H1 (cell line): ENCODE measurements around the gene FKBP1A. TPM values are rescaled to one million over a fixed set of nuclear protein-coding genes. Genes with fewer than 3 reads are reported as not detected.

Experiments used
- CTCF ChIA-PET: fragments of 300-600 bp; sonication (Branson Sonifier 250); formaldehyde crosslinking; loops from one replicate; lab custom pipeline; 2021; ENCODE audit not compliant: partially characterized antibody; lab: Charles Lee
- POLR2A ChIA-PET: fragments of 300-600 bp; sonication (Branson Sonifier 250); formaldehyde crosslinking; loops from one replicate; lab custom pipeline; 2021; ENCODE audit warnings: inconsistent platforms; ENCODE audit not compliant: partially characterized antibody; lab: Charles Lee
- DNase-seq, 2 experiments: peaks; one replicate each; pipeline versions ENCODE4 v3.0.0 to v3.0.0-alpha.2; 2010 to 2022; ENCODE audit warnings: low spot score in 2 of 2, low read depth in 1 of 2, mixed read lengths in 1 of 2
- FAIRE-seq: peaks from 2 replicates; lab custom pipeline; 2011; peaks lifted over from hg19 to GRCh38; lab: Jason Lieb, UNC
- H2AFZ ChIP-seq: 2 replicates; pipeline ENCODE4 v1.8.1; 2012; ENCODE audit warnings: low read length, inconsistent platforms
- H2AK5ac ChIP-seq: 2 replicates; pipeline ENCODE4 v1.6.1; 2013; ENCODE audit warnings: low read depth, low read length
- H2BK120ac ChIP-seq: replicated peaks from 2 replicates; pipeline ENCODE3; 2013; ENCODE audit warnings: low read depth, low read length, inconsistent platforms
- H2BK12ac ChIP-seq: 2 replicates; pipeline ENCODE4 v1.6.1; 2013; ENCODE audit warnings: low read depth, low read length
- H2BK15ac ChIP-seq: 2 replicates; pipeline ENCODE4 v1.6.1; 2013; ENCODE audit warnings: low read length
- H2BK20ac ChIP-seq: 2 replicates; pipeline ENCODE4 v1.6.1; 2013; ENCODE audit warnings: low read length
- H2BK5ac ChIP-seq: 2 replicates; pipeline ENCODE4 v1.6.1; 2013; ENCODE audit warnings: low read depth, low read length
- H3K14ac ChIP-seq: 2 replicates; pipeline ENCODE4 v1.6.1; 2013; ENCODE audit warnings: inconsistent platforms; ENCODE audit not compliant: insufficient read length
- H3K18ac ChIP-seq: 2 replicates; pipeline ENCODE4 v1.6.1; 2013; ENCODE audit warnings: low read length; ENCODE audit errors: extremely low read depth
- H3K23ac ChIP-seq: 2 replicates; pipeline ENCODE4 v1.6.1; 2013; ENCODE audit warnings: inconsistent platforms; ENCODE audit not compliant: insufficient read length
- H3K23me2 ChIP-seq: 2 replicates; pipeline ENCODE4 v1.6.1; 2013; ENCODE audit warnings: low read depth, low read length
- H3K27ac ChIP-seq: 2 replicates; pipeline ENCODE4 v1.6.1; 2011; ENCODE audit warnings: low read depth, low read length, inconsistent platforms
- H3K27me3 ChIP-seq, 4 experiments: replicated peaks in 1 of 4; 1 replicate in 1 of 4; 2 replicates in 3 of 4; pipeline versions ENCODE4 v1.6.1 to v1.8.1; 2011 to 2013; ENCODE audit warnings: low read length in 3 of 4, mild to moderate bottlenecking in 3 of 4, inconsistent platforms in 2 of 4, mixed read lengths in 2 of 4, moderate library complexity in 1 of 4; ENCODE audit not compliant: control insufficient read depth in 3 of 4, insufficient read depth in 3 of 4; ENCODE audit errors: extremely low read depth in 1 of 4
- H3K36me3 ChIP-seq, 4 experiments: 2 replicates each; pipeline versions ENCODE4 v1.6.1 to v1.8.1; 2011 to 2013; ENCODE audit warnings: mild to moderate bottlenecking in 4 of 4, low read length in 3 of 4, moderate library complexity in 2 of 4, control low read depth in 1 of 4, inconsistent platforms in 1 of 4; ENCODE audit not compliant: insufficient read depth in 4 of 4, control insufficient read depth in 2 of 4
- H3K4ac ChIP-seq: replicated peaks from 2 replicates; pipeline ENCODE3; 2013; ENCODE audit warnings: low read length, low read depth, mixed read lengths, inconsistent platforms; ENCODE audit not compliant: insufficient read length
- H3K4me1 ChIP-seq, 4 experiments: replicated peaks in 1 of 4; 1 replicate in 1 of 4; 2 replicates in 3 of 4; pipeline versions ENCODE4 v1.6.1 to v1.8.1; 2011 to 2013; ENCODE audit warnings: low read length in 3 of 4, inconsistent platforms in 2 of 4, mixed read lengths in 1 of 4; ENCODE audit not compliant: insufficient read depth in 4 of 4, control insufficient read depth in 3 of 4
- H3K4me2 ChIP-seq, 2 experiments: 2 replicates each; pipeline versions ENCODE4 v1.6.1 to v1.8.1; 2011 to 2013; ENCODE audit warnings: low read depth in 2 of 2, low read length in 2 of 2, control low read depth in 1 of 2, inconsistent platforms in 1 of 2, mild to moderate bottlenecking in 1 of 2; ENCODE audit not compliant: insufficient read depth in 1 of 2
- H3K4me3 ChIP-seq, 4 experiments: fragments of 200-600, 300-600 bp in 1 of 4; sonication (generic), shearing (Covaris generic), sonication (Bioruptor Twin) in 1 of 4; 2 replicates each; pipeline versions ENCODE4 v1.5.1 to v1.8.1; 2011 to 2016; ENCODE audit warnings: low read length in 4 of 4, low read depth in 3 of 4, control low read depth in 2 of 4, inconsistent platforms in 2 of 4, mild to moderate bottlenecking in 2 of 4, mixed read lengths in 1 of 4, moderate library complexity in 1 of 4; ENCODE audit not compliant: insufficient read depth in 2 of 4; ENCODE audit errors: extremely low read depth in 1 of 4
- H3K56ac ChIP-seq: replicated peaks from 2 replicates; pipeline ENCODE3; 2013; ENCODE audit warnings: low read depth, mild to moderate bottlenecking, mixed read lengths, low read length, inconsistent platforms; ENCODE audit not compliant: insufficient read length
- H3K79me1 ChIP-seq: 2 replicates; pipeline ENCODE4 v1.6.1; 2013; ENCODE audit warnings: low read depth, low read length, control low read depth
- H3K79me2 ChIP-seq, 2 experiments: 2 replicates each; pipeline versions ENCODE4 v1.6.1 to v1.8.1; 2012 to 2013; ENCODE audit warnings: low read length in 2 of 2, mild to moderate bottlenecking in 2 of 2, inconsistent platforms in 1 of 2; ENCODE audit not compliant: insufficient read depth in 2 of 2, control insufficient read depth in 1 of 2
- H3K9ac ChIP-seq, 4 experiments: replicated peaks in 1 of 4; 1 replicate in 1 of 4; 2 replicates in 3 of 4; pipeline versions ENCODE4 v1.6.1 to v1.8.1; 2011 to 2013; ENCODE audit warnings: low read depth in 3 of 4, low read length in 3 of 4, control low read depth in 2 of 4, mild to moderate bottlenecking in 2 of 4, moderate library complexity in 2 of 4, inconsistent platforms in 1 of 4; ENCODE audit errors: extremely low read depth in 1 of 4
- H3K9me3 ChIP-seq, 2 experiments: 2 replicates each; pipeline versions ENCODE4 v1.6.1 to v1.8.1; 2012 to 2013; ENCODE audit warnings: mild to moderate bottlenecking in 2 of 2, moderate library complexity in 2 of 2, control low read depth in 1 of 2, inconsistent platforms in 1 of 2, low read depth in 1 of 2, low read length in 1 of 2, mixed read lengths in 1 of 2; ENCODE audit not compliant: insufficient read depth in 2 of 2
- H4K20me1 ChIP-seq, 2 experiments: replicated peaks in 1 of 2; 2 replicates each; pipeline versions ENCODE3 to v1.8.1; 2011 to 2013; ENCODE audit warnings: inconsistent platforms in 2 of 2, low read length in 2 of 2, mild to moderate bottlenecking in 1 of 2; ENCODE audit not compliant: insufficient read depth in 2 of 2, control insufficient read depth in 1 of 2
- H4K5ac ChIP-seq: 2 replicates; pipeline ENCODE4 v1.6.1; 2013; ENCODE audit warnings: low read length, low read depth, mixed read lengths, inconsistent platforms; ENCODE audit not compliant: insufficient read length
- H4K8ac ChIP-seq: 2 replicates; pipeline ENCODE4 v1.8.0; 2013; ENCODE audit warnings: mild to moderate bottlenecking, moderate library complexity, low read length, inconsistent platforms; ENCODE audit not compliant: insufficient read depth; ENCODE audit errors: extremely low read depth
- H4K91ac ChIP-seq: replicated peaks from 2 replicates; pipeline ENCODE3; 2013; ENCODE audit warnings: low read length, mixed read lengths, inconsistent platforms; ENCODE audit not compliant: insufficient read length
- CTCF ChIP-seq, 3 experiments: IDR thresholded peaks; 1 replicate in 2 of 3; 2 replicates in 1 of 3; pipeline versions ENCODE4 v1.5.1 to v1.6.1; 2011; ENCODE audit warnings: low read length in 3 of 3, mild to moderate bottlenecking in 3 of 3, inconsistent platforms in 2 of 3, low read depth in 1 of 3, moderate library complexity in 1 of 3; ENCODE audit not compliant: insufficient read depth in 1 of 3; ENCODE audit errors: control extremely low read depth in 1 of 3
- EP300 ChIP-seq, 2 experiments: IDR thresholded peaks; 1 replicate in 1 of 2; 2 replicates in 1 of 2; pipeline ENCODE4 v1.6.1; 2011 to 2012; ENCODE audit warnings: low read depth in 2 of 2, low read length in 2 of 2, mild to moderate bottlenecking in 2 of 2, borderline replicate concordance in 1 of 2, inconsistent platforms in 1 of 2, moderate library complexity in 1 of 2
- RAD21 ChIP-seq, 2 experiments: IDR thresholded peaks in 1 of 2; conservative IDR thresholded peaks in 1 of 2; 2 replicates each; pipeline ENCODE4 v1.6.1; 2011; ENCODE audit warnings: low read depth in 2 of 2, low read length in 2 of 2, improper control_type of control experiment in 1 of 2, inconsistent platforms in 1 of 2, mild to moderate bottlenecking in 1 of 2, moderate library complexity in 1 of 2
- RFX5 ChIP-seq: IDR thresholded peaks from 2 replicates; pipeline ENCODE4 v1.6.1; 2011; ENCODE audit warnings: low read depth, low read length, improper control_type of control experiment, borderline replicate concordance
- TBP ChIP-seq: IDR thresholded peaks from 2 replicates; pipeline ENCODE4 v1.6.1; 2011; ENCODE audit warnings: low read depth, low read length, improper control_type of control experiment
- TCF12 ChIP-seq: IDR thresholded peaks from 2 replicates; pipeline ENCODE4 v1.6.1; 2011; ENCODE audit warnings: low read depth, mild to moderate bottlenecking, low read length
- WGBS, 2 experiments: shearing (Covaris generic) in 1 of 2; methylation state at CpG; one replicate each; pipeline versions ENCODE4 v1.1.6 to v1.1.7; 2013 to 2015; ENCODE audit warnings: low lambda C conversion rate in 2 of 2, mixed read lengths in 2 of 2, inconsistent platforms in 1 of 2, low coverage in 1 of 2, missing lambda C conversion rate in 1 of 2; ENCODE audit not compliant: insufficient replicate concordance in 2 of 2, insufficient coverage in 1 of 2, insufficient read length in 1 of 2; ENCODE audit errors: extremely low coverage in 1 of 2, missing lambda C conversion rate in 1 of 2; 5-methylcytosine and 5-hydroxymethylcytosine counted together
- polyA plus RNA-seq, 7 experiments: library from polyadenylated mRNA; depleted of rRNA in 3 of 7; stranded (reverse) in 5 of 7; unstranded in 2 of 7; fragments of >200 nt in 5 of 7; fragments of 200-250 nt in 2 of 7; gene quantifications; 1 replicate in 5 of 7; 2 replicates in 1 of 7; 4 replicates in 1 of 7; pipeline versions ENCODE4 v1.2.1 to v1.2.3, GENCODE V29; 2011 to 2013; ENCODE audit warnings: missing spikeins in 2 of 7, mixed read lengths in 2 of 7
- total RNA-seq: library from RNA; stranded (reverse); fragmentation: NEBNext Ultra II Directional; extraction: Animal tissue kit (Norgen Biotek cat#: 25700); gene quantifications from 2 replicates; pipeline ENCODE4 v1.2.1, GENCODE V29; 2021
- TF ChIP-seq, protein P1 (sequence below): IDR thresholded peaks from 2 replicates; pipeline ENCODE4 v1.6.1; 2012; ENCODE audit warnings: low read length, inconsistent platforms

FKBP1A gene
- total and polyA plus RNA-seq, 2 of the 8 experiments (the other 6 are each of a cell fraction or from before 2014, with no cell fraction given): 250 to 685 TPM

DNA sequence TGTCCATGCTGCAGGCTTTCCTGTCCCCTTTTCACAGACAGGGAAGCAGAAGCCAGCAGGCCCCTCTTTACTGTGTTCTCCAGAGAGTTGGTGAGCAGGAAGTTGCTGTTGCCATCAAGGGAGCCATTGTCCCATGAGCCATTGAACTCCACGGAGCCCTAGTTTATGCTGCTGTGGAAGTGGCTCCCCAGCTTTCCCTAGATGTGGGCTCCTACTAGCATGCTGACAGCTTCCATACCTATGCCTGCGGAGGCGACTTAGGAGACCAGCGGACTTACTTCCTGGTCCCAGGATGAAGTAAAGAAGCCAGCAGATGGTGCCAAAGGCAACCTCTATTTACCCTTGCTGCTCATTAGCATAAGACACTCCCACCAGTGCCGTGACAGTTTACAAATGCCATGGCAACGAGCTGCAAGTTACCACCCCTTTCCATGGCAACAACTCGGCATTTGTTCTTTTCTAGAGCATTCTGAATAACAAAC lies 30.8 kb upstream of the FKBP1A start:
- FAIRE-seq: peak; percentile 98
- H3K27ac ChIP-seq: no peak overlapping the region
- TF ChIP-seq EP300 (IDR thresholded peaks at IDR 0.05; ENCODE audit: borderline replicate concordance in 1 of 2, low read depth in 2 of 2, low read length in 2 of 2): peak in 1 of 2 experiments; percentile 54; a peak in 1 of 3 replicates
- TF ChIP-seq, protein P1, sequence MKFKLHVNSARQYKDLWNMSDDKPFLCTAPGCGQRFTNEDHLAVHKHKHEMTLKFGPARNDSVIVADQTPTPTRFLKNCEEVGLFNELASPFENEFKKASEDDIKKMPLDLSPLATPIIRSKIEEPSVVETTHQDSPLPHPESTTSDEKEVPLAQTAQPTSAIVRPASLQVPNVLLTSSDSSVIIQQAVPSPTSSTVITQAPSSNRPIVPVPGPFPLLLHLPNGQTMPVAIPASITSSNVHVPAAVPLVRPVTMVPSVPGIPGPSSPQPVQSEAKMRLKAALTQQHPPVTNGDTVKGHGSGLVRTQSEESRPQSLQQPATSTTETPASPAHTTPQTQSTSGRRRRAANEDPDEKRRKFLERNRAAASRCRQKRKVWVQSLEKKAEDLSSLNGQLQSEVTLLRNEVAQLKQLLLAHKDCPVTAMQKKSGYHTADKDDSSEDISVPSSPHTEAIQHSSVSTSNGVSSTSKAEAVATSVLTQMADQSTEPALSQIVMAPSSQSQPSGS: no peak
- TF ChIP-seq TBP: no peak
- peak; percentile 61; the same call in 1 of the 2 replicates for TF ChIP-seq TCF12
- no peak for TF ChIP-seq RFX5
- peak; percentile 60 to 71 for TF ChIP-seq RAD21 (IDR thresholded peaks at IDR 0.05 in 1 of 2, conservative IDR thresholded peaks at IDR 0.05 in 1 of 2; ENCODE audit: low read depth in 2 of 2, low read length in 2 of 2)
- TF ChIP-seq CTCF (IDR thresholded peaks at IDR 0.05; ENCODE audit: control extremely low read depth in 1 of 3, insufficient read depth in 1 of 3, low read depth in 1 of 3, low read length in 3 of 3): peak; percentile 28 to 71 (median 57)

More for the DNA sequence above, 30.8 kb upstream of the FKBP1A start:
- no peak overlapping the region for H2BK20ac ChIP-seq
- H3K79me2 ChIP-seq: no peaks in the 10 kb centered on the region
- no peak overlapping the region for H3K23ac ChIP-seq
- POLR2A ChIA-PET: interaction anchor here (0.7 to 1.7 kb wide), 4 partner anchors 13 to 305 kb away, joined by 3 read pairs; partner anchors contain the start of gene PSMF1
- H2BK5ac ChIP-seq: no peak overlapping the region
- H3K23me2 ChIP-seq: no peaks in the 10 kb centered on the region
- H3K4me1 ChIP-seq: peaks cover 7 to 21% (median 12%) of the 10 kb centered on the region in 4 experiments; a peak in 6 of 7 replicates
- 0 out of 2 replicates have a peak overlapping the region, but pooled peaks have one; percentile 3 for H2BK12ac ChIP-seq
- H4K8ac ChIP-seq: peak overlapping the region; percentile 7; the same call in 1 of the 2 replicates
- H3K36me3 ChIP-seq: no peaks in the 10 kb centered on the region
- peak overlapping the region; percentile 95 for H2AFZ ChIP-seq
- peak; percentile 65 to 80 for DNase-seq
- no peak overlapping the region for H2BK120ac ChIP-seq
- H4K5ac ChIP-seq: no peak overlapping the region
- peaks cover 4 to 7% of the 10 kb centered on the region in 2 experiments; a peak in 3 of 4 replicates for H3K9me3 ChIP-seq
- no peaks in the 10 kb centered on the region for H3K79me1 ChIP-seq
- H3K56ac ChIP-seq: no peak overlapping the region
- no peak overlapping the region for H4K91ac ChIP-seq
- no peak overlapping the region for H3K9ac ChIP-seq
- CTCF ChIA-PET: interaction anchor here (0.6 to 9.0 kb wide), 15 partner anchors 10 to 1248 kb away, joined by 3 to 139 read pairs (median 4); partner anchors contain the start of gene NSFL1C
- no peak overlapping the region for H2AK5ac ChIP-seq
- H4K20me1 ChIP-seq: no peaks in the 10 kb centered on the region
- H3K18ac ChIP-seq: no peak overlapping the region
- no peak overlapping the region for H3K14ac ChIP-seq
- no peak overlapping the region; a peak in 1 of 4 replicates for H3K4me2 ChIP-seq
- whole genome bisulfite sequencing, 2 experiments: 32% methylated on average over 7 of the region's 7 CpGs; no CpG with 5 or more reads in 1 of the 2 experiments
- H2BK15ac ChIP-seq: no peak overlapping the region
- H3K4me3 ChIP-seq: no peak overlapping the region
- H3K4ac ChIP-seq: no peak overlapping the region
- no peaks in the 10 kb centered on the region for H3K27me3 ChIP-seq
